Tibial artery (tissue), 4 donors: Measurements from ENCODE around the gene IFNA21.
"Not testable (repeated sequence)": the region's sequence is repeated elsewhere in the genome, so short reads cannot be mapped to it uniquely, and the experiment has no call there.

Experiments used
- DNase-seq, 2 donors: peaks; one replicate each; pipeline ENCODE4 v3.0.0-alpha.2; 2019
- H3K27ac ChIP-seq, 2 donors: fragments of 200-600 bp; sonication (generic) in 1 of 2; 1 replicate in 1 of 2; 2 replicates in 1 of 2; pipeline ENCODE4 v1.5.1; 2018 to 2019; ENCODE audit warnings: mild to moderate bottlenecking in 1 of 2
- H3K27me3 ChIP-seq, 2 donors: fragments of 200-600 bp; sonication (generic) in 1 of 2; one replicate each; pipeline versions ENCODE4 v1.5.1 to v1.6.0; 2016 to 2019
- H3K36me3 ChIP-seq, 3 donors: fragments of 200-600 bp; sonication (generic) in 2 of 3; one replicate each; pipeline ENCODE4 v1.5.1; 2016 to 2019; ENCODE audit warnings: mild to moderate bottlenecking in 2 of 3
- H3K4me1 ChIP-seq, 4 donors: fragments of 200-600 bp; sonication (generic) in 2 of 4; 1 replicate in 3 of 4; 2 replicates in 1 of 4; pipeline ENCODE4 v1.5.1; 2016 to 2019
- H3K4me3 ChIP-seq, 2 donors: fragments of 200-600 bp; sonication (generic) in 1 of 2; 1 replicate in 1 of 2; 2 replicates in 1 of 2; pipeline ENCODE4 v1.5.1; 2018 to 2019; ENCODE audit warnings: mild to moderate bottlenecking in 2 of 2
- H3K9me3 ChIP-seq, 3 donors: fragments of 200-600 bp; sonication (generic) in 1 of 3; one replicate each; pipeline ENCODE4 v1.5.1; 2016 to 2019
- intact Hi-C: fragments of 100-400 bp; cut with DNase I; formaldehyde crosslinking; loops from one replicate; pipeline ENCODE4 v1.15.0; 2023; ENCODE audit warnings: low total_unique reads
- TF ChIP-seq, protein P1 (sequence below), 2 experiments: fragments of 200-600 bp in 1 of 2; fragments of 450-650 bp in 1 of 2; IDR thresholded peaks; one replicate each; pipeline ENCODE4 v1.5.1; 2017 to 2019; ENCODE audit warnings: antibody characterized with exemption in 2 of 2, mild to moderate bottlenecking in 1 of 2, moderate library complexity in 1 of 2

The IFNA21 gene

DNA sequence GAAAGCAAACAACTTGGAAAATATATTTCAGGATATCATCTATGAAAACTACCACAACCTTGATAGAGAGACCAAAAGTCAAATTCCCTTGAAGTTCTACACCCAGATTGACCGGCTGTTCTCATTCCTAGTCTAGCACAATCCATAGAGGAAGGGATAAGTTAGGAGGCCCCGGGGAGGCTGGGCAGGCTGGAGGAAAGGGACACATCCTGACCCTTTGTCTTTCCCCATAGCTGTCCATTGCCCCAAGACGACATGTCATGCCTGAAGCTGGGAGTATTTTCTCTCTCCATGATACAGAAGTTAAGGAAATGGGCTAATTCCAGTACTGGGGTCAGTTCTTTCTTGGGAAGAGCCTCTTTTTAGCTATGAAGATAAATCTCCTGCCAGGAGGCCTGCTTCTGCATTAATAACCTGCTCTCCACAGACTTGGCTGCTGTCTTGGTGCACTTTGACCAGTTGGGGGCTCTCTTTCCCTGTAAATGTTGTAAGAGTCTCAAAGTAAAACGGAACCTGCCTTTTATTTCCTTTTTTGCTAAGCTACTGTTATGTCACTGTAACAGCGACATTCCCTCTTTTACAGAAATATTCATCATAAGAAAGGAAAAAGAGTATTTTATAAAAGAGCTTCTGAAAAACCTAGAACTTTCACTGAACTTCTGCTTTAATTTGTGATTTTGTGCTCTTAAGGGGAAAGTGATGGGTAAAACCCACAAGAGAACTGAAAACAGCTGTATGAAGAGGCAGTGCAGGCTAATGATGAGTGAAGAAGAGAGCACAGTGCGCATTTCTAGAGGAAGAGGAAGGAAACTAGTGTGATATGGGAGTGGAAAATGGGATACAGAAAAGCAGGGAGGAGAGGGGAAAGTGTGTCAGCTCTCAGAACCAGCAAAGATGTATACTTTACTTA is 28.7 kb upstream of the IFNA21 start:
- H3K4me1 ChIP-seq, H3K36me3 ChIP-seq, intact Hi-C loops, H3K4me3 ChIP-seq, H3K27ac ChIP-seq, H3K27me3 ChIP-seq, H3K9me3 ChIP-seq: not testable (repeated sequence)
- TF ChIP-seq, protein P1, sequence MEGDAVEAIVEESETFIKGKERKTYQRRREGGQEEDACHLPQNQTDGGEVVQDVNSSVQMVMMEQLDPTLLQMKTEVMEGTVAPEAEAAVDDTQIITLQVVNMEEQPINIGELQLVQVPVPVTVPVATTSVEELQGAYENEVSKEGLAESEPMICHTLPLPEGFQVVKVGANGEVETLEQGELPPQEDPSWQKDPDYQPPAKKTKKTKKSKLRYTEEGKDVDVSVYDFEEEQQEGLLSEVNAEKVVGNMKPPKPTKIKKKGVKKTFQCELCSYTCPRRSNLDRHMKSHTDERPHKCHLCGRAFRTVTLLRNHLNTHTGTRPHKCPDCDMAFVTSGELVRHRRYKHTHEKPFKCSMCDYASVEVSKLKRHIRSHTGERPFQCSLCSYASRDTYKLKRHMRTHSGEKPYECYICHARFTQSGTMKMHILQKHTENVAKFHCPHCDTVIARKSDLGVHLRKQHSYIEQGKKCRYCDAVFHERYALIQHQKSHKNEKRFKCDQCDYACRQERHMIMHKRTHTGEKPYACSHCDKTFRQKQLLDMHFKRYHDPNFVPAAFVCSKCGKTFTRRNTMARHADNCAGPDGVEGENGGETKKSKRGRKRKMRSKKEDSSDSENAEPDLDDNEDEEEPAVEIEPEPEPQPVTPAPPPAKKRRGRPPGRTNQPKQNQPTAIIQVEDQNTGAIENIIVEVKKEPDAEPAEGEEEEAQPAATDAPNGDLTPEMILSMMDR (IDR thresholded peaks at IDR 0.05) = peak; percentile 16 to 30
- DNase-seq = peak in 1 of 2 donors; percentile 40

DNA sequence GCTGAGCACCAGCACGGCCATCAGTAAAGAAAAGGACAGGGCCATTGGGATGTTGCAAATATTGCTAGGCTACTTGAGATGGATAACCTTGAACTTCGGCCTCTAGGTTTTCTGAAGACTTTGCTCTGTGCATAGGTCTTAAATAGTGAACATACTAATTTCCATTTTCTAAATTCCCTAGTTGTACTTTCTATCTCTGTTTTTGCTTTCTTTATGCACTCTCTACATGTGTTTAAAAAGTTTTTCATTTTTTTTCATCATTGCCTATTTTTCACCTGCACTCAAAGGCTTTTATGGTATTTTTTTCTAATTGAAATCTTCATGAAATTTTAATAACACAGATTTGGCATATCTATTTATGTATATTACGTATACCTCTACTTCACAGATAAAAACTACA is 21.0 kb upstream of the IFNA21 start, which contains the start of gene IFNA4:
Gene IFNA4 (minus strand): TSS at position 101 of the 400 bp plus-strand sequence. CDS start 56 bp downstream, at position 45.
- DNase-seq, H3K36me3 ChIP-seq, H3K4me1 ChIP-seq, intact Hi-C loops, H3K4me3 ChIP-seq, H3K9me3 ChIP-seq, H3K27me3 ChIP-seq, H3K27ac ChIP-seq: not testable (repeated sequence)

DNA sequence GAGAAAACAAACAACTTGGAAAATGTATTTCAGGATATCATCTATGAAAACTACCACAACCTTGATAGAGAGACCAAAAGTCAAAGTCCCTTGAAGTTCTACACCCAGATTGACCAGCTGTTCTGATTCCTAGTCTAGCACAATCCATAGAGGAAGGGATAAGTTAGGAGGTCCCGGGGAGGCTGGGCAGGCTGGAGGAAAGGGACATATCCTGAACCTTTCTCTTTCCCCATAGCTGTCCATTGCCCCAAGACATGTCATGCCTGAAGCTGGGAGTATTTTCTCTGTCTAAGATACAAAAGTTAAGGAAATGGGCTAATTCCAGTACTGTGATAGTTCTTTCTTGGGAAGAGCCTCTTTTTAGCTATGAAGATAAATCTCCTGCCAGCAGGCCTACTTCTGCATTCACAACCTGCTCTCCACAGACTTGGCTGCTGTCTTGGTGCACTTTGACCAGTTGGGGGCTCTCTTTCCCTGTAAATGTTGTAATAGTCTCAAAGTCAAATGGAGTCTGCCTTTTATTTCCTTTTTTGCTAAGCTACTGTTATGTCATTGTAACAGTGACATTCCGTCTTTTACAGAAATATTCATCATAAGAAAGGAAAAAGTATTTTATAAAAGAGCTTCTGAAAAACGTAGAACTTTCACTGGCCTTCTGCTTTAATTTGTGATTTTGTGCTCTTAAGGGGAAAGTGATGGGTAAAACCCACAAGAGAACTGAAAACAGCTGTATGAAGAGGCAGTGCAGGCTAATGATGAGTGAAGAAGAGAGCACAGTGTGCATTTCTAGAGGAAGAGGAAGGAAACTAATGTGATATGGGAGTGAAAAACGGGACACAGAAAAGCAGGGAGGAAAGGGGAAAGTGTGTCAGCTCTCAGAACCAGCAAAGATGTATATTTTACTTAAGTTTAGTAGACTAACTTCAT is 16.6 kb upstream of the IFNA21 start:
- intact Hi-C loops, H3K27me3 ChIP-seq, H3K4me3 ChIP-seq, H3K9me3 ChIP-seq, DNase-seq, H3K4me1 ChIP-seq, H3K27ac ChIP-seq, H3K36me3 ChIP-seq: not testable (repeated sequence)
- TF ChIP-seq, protein P1 (IDR thresholded peaks at IDR 0.05) = peak in 1 of 2 experiments; percentile 5

DNA sequence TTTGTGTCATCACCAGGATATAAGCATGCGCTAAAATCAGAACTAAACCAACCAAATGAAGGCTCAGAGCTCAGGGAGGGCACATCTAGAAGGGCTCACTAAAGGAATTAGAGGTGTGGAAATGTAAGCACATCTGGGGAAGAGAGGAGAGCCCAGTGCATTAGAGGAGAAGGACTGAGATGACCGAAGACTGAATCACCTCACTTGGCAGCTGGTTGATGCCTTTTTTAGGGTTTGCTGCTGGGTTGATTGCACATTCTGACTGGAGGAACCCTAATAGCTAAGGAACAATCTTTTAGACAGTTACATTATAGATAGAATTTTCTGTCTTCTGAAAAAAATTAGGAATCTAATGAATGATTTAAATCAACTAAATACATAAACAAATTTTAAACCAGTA is 8.2 kb upstream of the IFNA21 start:
- no peaks in the 10 kb centered on the region for H3K36me3 ChIP-seq
- H3K9me3 ChIP-seq = no peaks in the 10 kb centered on the region
- no peaks in the 10 kb centered on the region for H3K4me1 ChIP-seq
- no peaks in the 10 kb centered on the region for H3K27me3 ChIP-seq
- intact Hi-C loops = no loop called here
- no peak overlapping the region for H3K4me3 ChIP-seq
- no peak for DNase-seq
- H3K27ac ChIP-seq = no peak overlapping the region
- TF ChIP-seq, protein P1 (IDR thresholded peaks at IDR 0.05) = no peak

DNA sequence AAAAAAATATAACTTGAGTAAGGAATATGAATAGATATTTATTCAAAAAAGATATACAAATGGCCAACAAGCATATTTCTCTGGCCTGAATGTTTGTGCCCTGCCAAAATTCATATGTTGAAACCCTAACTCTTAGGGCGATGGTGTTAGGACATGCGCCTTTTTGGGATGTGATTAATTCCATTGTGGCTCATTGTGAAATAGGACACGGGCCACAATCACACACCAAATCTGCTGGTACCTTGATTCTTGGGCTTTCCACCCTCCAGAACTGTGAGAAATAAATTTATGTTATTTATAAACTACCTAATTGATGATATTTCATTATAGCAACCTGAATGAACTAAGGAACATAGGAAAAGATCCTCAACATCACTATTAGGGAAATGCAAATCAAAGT is 5.7 kb upstream of the IFNA21 start:
- DNase-seq = no peak
- H3K9me3 ChIP-seq = no peaks in the 10 kb centered on the region
- H3K4me3 ChIP-seq = no peak overlapping the region
- H3K27ac ChIP-seq = no peak overlapping the region
- intact Hi-C loops = no loop called here
- no peaks in the 10 kb centered on the region for H3K4me1 ChIP-seq
- H3K36me3 ChIP-seq = no peaks in the 10 kb centered on the region
- no peaks in the 10 kb centered on the region for H3K27me3 ChIP-seq
- TF ChIP-seq, protein P1 (IDR thresholded peaks at IDR 0.05) = no peak
